ENCODE data around the gene ADGRD1.

Gene ADGRD1

GRCh38 chr12:130981074-130981742 is 27.5 kb downstream of the ADGRD1 start:
- TF ChIP-seq GATA3 (IDR thresholded peaks at IDR 0.05; ENCODE audit: low read depth, low read length) (no peak), GATA2 (IDR thresholded peaks at IDR 0.05; ENCODE audit: low read depth, low read length) (no peak)

GRCh38 chr12:130981911-130982310 is 28.2 kb downstream of the ADGRD1 start:
- TF ChIP-seq GATA2 (IDR thresholded peaks at IDR 0.05; ENCODE audit: low read depth, low read length) = no peak
- no peak for TF ChIP-seq GATA3 (IDR thresholded peaks at IDR 0.05; ENCODE audit: low read depth, low read length)

- no peak for TF ChIP-seq GATA3 (IDR thresholded peaks at IDR 0.05; ENCODE audit: low read depth, low read length)
- TF ChIP-seq GATA2 (IDR thresholded peaks at IDR 0.05; ENCODE audit: low read depth, low read length) = no peak
These were observed 29.0 kb downstream of the ADGRD1 start for GRCh38 chr12:130982565-130983225.

- TF ChIP-seq GATA2 (IDR thresholded peaks at IDR 0.05; ENCODE audit: low read depth, low read length) (no peak), GATA3 (IDR thresholded peaks at IDR 0.05; ENCODE audit: low read depth, low read length) (no peak)
These were observed 29.8 kb downstream of the ADGRD1 start for GRCh38 chr12:130983328-130984017.

- TF ChIP-seq GATA2 (IDR thresholded peaks at IDR 0.05; ENCODE audit: low read depth, low read length) (no peak), GATA3 (IDR thresholded peaks at IDR 0.05; ENCODE audit: low read depth, low read length) (no peak)
These were observed 30.7 kb downstream of the ADGRD1 start for GRCh38 chr12:130984183-130985058.

GRCh38 chr12:130987151-130987931 is 33.6 kb downstream of the ADGRD1 start:
- TF ChIP-seq GATA3 (IDR thresholded peaks at IDR 0.05; ENCODE audit: low read depth, low read length) = no peak
- no peak for TF ChIP-seq GATA2 (IDR thresholded peaks at IDR 0.05; ENCODE audit: low read depth, low read length)

- TF ChIP-seq GATA2 (IDR thresholded peaks at IDR 0.05; ENCODE audit: low read depth, low read length) = no peak
- no peak for TF ChIP-seq GATA3 (IDR thresholded peaks at IDR 0.05; ENCODE audit: low read depth, low read length)
These were observed 34.6 kb downstream of the ADGRD1 start for GRCh38 chr12:130988261-130988660.

- TF ChIP-seq GATA2 (IDR thresholded peaks at IDR 0.05; ENCODE audit: low read depth, low read length) = no peak
- no peak for TF ChIP-seq GATA3 (IDR thresholded peaks at IDR 0.05; ENCODE audit: low read depth, low read length)
These were observed 35.0 kb downstream of the ADGRD1 start for GRCh38 chr12:130988751-130989150.

GRCh38 chr12:130989391-130989790 is 35.7 kb downstream of the ADGRD1 start:
- TF ChIP-seq GATA2 (IDR thresholded peaks at IDR 0.05; ENCODE audit: low read depth, low read length) = no peak
- no peak for TF ChIP-seq GATA3 (IDR thresholded peaks at IDR 0.05; ENCODE audit: low read depth, low read length)

GRCh38 chr12:130990034-130990433 is 36.3 kb downstream of the ADGRD1 start:
- no peak for TF ChIP-seq GATA2 (IDR thresholded peaks at IDR 0.05; ENCODE audit: low read depth, low read length)
- TF ChIP-seq GATA3 (IDR thresholded peaks at IDR 0.05; ENCODE audit: low read depth, low read length) = no peak

- TF ChIP-seq GATA3 (IDR thresholded peaks at IDR 0.05; ENCODE audit: low read depth, low read length) = no peak
- TF ChIP-seq GATA2 (IDR thresholded peaks at IDR 0.05; ENCODE audit: low read depth, low read length) = no peak
These were observed 38.7 kb downstream of the ADGRD1 start for GRCh38 chr12:130992448-130992847.

GRCh38 chr12:130992979-130993538 is 39.4 kb downstream of the ADGRD1 start:
- TF ChIP-seq GATA3 (IDR thresholded peaks at IDR 0.05; ENCODE audit: low read depth, low read length) = no peak
- no peak for TF ChIP-seq GATA2 (IDR thresholded peaks at IDR 0.05; ENCODE audit: low read depth, low read length)

Data from SH-SY5Y (cell line).